ENCODE data around the gene PLBD2. TPM values are rescaled to one million over a fixed set of nuclear protein-coding genes. Genes with fewer than 3 reads are reported as not detected.

The PLBD2 gene
- total RNA-seq, 1 experiment from 2014 or later: 30.7 TPM

DNA sequence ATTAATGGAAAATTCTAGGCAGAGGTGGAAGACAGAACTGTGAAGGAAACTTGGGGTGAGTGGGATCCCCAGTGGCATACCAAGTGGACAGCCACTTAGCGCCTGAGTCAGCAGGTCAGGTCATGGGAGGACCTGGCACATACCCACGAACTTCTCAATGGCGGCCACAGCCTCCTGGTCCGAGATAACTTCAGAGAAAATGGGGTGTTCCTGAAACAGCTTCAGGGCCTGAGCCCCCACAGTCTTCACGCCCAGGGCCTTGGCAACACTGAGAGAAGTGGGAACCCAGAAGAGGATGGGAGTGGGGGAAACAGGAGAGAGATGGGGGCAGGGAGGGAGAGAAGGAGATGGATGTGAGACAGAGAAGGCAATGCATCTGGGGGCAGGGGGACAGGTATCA, 35.4 kb downstream of the PLBD2 start:
- no peak for DNase-seq
- Histone ChIP-seq H3K4me3 (no peak overlapping the region), H3K27me3 (ENCODE audit: insufficient read depth, low read depth) (no peaks in the 10 kb centered on the region), H3K27ac (no peak overlapping the region), H4K20me1 (ENCODE audit: insufficient read depth) (no peaks in the 10 kb centered on the region), H3K4me1 (replicated peaks; ENCODE audit: insufficient read depth) (no peaks in the 10 kb centered on the region), H3F3A (ENCODE audit: insufficient read depth, low read depth) (no peaks in the 10 kb centered on the region), H3K4me2 (no peak overlapping the region), H3K9me2 (ENCODE audit: insufficient read depth) (no peaks in the 10 kb centered on the region), H3K36me3 (ENCODE audit: low read depth) (no peaks in the 10 kb centered on the region), H2AFZ (no peak overlapping the region), H3K79me2 (ENCODE audit: low read depth) (no peaks in the 10 kb centered on the region), H3K9me3 (ENCODE audit: insufficient read depth, low read depth) (no peaks in the 10 kb centered on the region)
- ChIA-PET POLR2A (ENCODE audit: unreplicated experiment) (no interaction called here), CTCF (no interaction called here)
- intact Hi-C loops (cut with micrococcal nuclease; ENCODE audit: unreplicated experiment): no loop called here
- no TSS peak for BruUV-seq (replicated peaks)
- TF ChIP-seq, protein P1, sequence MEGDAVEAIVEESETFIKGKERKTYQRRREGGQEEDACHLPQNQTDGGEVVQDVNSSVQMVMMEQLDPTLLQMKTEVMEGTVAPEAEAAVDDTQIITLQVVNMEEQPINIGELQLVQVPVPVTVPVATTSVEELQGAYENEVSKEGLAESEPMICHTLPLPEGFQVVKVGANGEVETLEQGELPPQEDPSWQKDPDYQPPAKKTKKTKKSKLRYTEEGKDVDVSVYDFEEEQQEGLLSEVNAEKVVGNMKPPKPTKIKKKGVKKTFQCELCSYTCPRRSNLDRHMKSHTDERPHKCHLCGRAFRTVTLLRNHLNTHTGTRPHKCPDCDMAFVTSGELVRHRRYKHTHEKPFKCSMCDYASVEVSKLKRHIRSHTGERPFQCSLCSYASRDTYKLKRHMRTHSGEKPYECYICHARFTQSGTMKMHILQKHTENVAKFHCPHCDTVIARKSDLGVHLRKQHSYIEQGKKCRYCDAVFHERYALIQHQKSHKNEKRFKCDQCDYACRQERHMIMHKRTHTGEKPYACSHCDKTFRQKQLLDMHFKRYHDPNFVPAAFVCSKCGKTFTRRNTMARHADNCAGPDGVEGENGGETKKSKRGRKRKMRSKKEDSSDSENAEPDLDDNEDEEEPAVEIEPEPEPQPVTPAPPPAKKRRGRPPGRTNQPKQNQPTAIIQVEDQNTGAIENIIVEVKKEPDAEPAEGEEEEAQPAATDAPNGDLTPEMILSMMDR (conservative IDR thresholded peaks at IDR 0.05): no peak
- no peak for TF ChIP-seq EZH2 (IDR thresholded peaks at IDR 0.05; ENCODE audit: low read depth)

GRCh38 chr12:113395119-113395518, 36.7 kb downstream of the PLBD2 start:
- Histone ChIP-seq H3K36me3 (ENCODE audit: low read depth) (no peaks in the 10 kb centered on the region), H3K27me3 (ENCODE audit: insufficient read depth, low read depth) (no peaks in the 10 kb centered on the region), H3K27ac (no peak overlapping the region), H3K4me1 (replicated peaks; ENCODE audit: insufficient read depth) (no peaks in the 10 kb centered on the region), H3K9me3 (ENCODE audit: insufficient read depth, low read depth) (no peaks in the 10 kb centered on the region), H3K4me3 (no peak overlapping the region), H2AFZ (no peak overlapping the region), H3K9me2 (ENCODE audit: insufficient read depth) (no peaks in the 10 kb centered on the region), H4K20me1 (ENCODE audit: insufficient read depth) (no peaks in the 10 kb centered on the region), H3K4me2 (no peak overlapping the region), H3F3A (ENCODE audit: insufficient read depth, low read depth) (no peaks in the 10 kb centered on the region), H3K79me2 (ENCODE audit: low read depth) (no peaks in the 10 kb centered on the region)
- ChIA-PET CTCF (no interaction called here), POLR2A (ENCODE audit: unreplicated experiment) (no interaction called here)
- intact Hi-C loops (cut with micrococcal nuclease; ENCODE audit: unreplicated experiment): no loop called here
- no TSS peak for BruUV-seq (replicated peaks)
- TF ChIP-seq, protein P1 (conservative IDR thresholded peaks at IDR 0.05): no peak
- no peak for TF ChIP-seq EZH2 (IDR thresholded peaks at IDR 0.05; ENCODE audit: low read depth)
- DNase-seq: no peak

- Histone ChIP-seq H3K9me2 (ENCODE audit: insufficient read depth) (no peaks in the 10 kb centered on the region), H3K27ac (no peak overlapping the region), H3K36me3 (ENCODE audit: low read depth) (no peaks in the 10 kb centered on the region), H3K4me3 (no peak overlapping the region), H3K79me2 (ENCODE audit: low read depth) (no peaks in the 10 kb centered on the region), H3K4me2 (no peak overlapping the region), H2AFZ (no peak overlapping the region), H3F3A (ENCODE audit: insufficient read depth, low read depth) (no peaks in the 10 kb centered on the region), H3K9me3 (ENCODE audit: insufficient read depth, low read depth) (no peaks in the 10 kb centered on the region), H4K20me1 (ENCODE audit: insufficient read depth) (no peaks in the 10 kb centered on the region), H3K27me3 (ENCODE audit: insufficient read depth, low read depth) (no peaks in the 10 kb centered on the region), H3K4me1 (replicated peaks; ENCODE audit: insufficient read depth) (no peaks in the 10 kb centered on the region)
- no TSS peak for BruUV-seq (replicated peaks)
- no peak for DNase-seq
- CTCF ChIA-PET: no interaction called here
- TF ChIP-seq, protein P1 (conservative IDR thresholded peaks at IDR 0.05): no peak
- TF ChIP-seq EZH2 (IDR thresholded peaks at IDR 0.05; ENCODE audit: low read depth): no peak
- POLR2A ChIA-PET (ENCODE audit: unreplicated experiment): no interaction called here
- intact Hi-C loops (cut with micrococcal nuclease; ENCODE audit: unreplicated experiment): no loop called here
Observed at GRCh38 chr12:113396200-113396599, 37.8 kb downstream of the PLBD2 start.

All from PC-9 (cell line).